Stimulated activated naive CD8-positive, alpha-beta T cell treated with anti-CD3 and anti-CD28 coated beads, Interleukin-15, amount 100 ng/mL, for 72 hours (primary cell): ENCODE measurements around the gene HSPBP1.
"Not testable (repeated sequence)": the region's sequence is repeated elsewhere in the genome, so short reads cannot be mapped to it uniquely, and the experiment has no call there.

ENCODE experiments used
- ATAC-seq: fragments of 150-1000 bp; cut with Tn5 transposase; 2 replicates; pipeline ENCODE4 v1.10.0; 2021; ENCODE audit warnings: mild to moderate bottlenecking, moderate library complexity
- DNase-seq, 2 donors: peaks; one replicate each; pipeline ENCODE4 v3.0.0; 2021 to 2022
- H3K27ac Mint-ChIP-seq, 2 donors: one replicate each; pipeline ENCODE4 v1.8.0; 2022; ENCODE audit warnings: mild to moderate bottlenecking in 2 of 2, mixed read lengths in 2 of 2, moderate library complexity in 2 of 2
- H3K27me3 Mint-ChIP-seq: one replicate; pipeline ENCODE4 v1.8.0; 2022; ENCODE audit warnings: mixed read lengths
- H3K4me1 Mint-ChIP-seq: one replicate; pipeline ENCODE4 v1.8.0; 2022; ENCODE audit warnings: mild to moderate bottlenecking, mixed read lengths
- H3K4me3 Mint-ChIP-seq, 2 donors: one replicate each; pipeline ENCODE4 v1.8.0; 2022; ENCODE audit warnings: mild to moderate bottlenecking in 2 of 2, mixed read lengths in 2 of 2, moderate library complexity in 1 of 2
- H3K9me3 Mint-ChIP-seq, 2 donors: one replicate each; pipeline ENCODE4 v1.8.0; 2022; ENCODE audit warnings: mixed read lengths in 2 of 2

Gene HSPBP1

DNA sequence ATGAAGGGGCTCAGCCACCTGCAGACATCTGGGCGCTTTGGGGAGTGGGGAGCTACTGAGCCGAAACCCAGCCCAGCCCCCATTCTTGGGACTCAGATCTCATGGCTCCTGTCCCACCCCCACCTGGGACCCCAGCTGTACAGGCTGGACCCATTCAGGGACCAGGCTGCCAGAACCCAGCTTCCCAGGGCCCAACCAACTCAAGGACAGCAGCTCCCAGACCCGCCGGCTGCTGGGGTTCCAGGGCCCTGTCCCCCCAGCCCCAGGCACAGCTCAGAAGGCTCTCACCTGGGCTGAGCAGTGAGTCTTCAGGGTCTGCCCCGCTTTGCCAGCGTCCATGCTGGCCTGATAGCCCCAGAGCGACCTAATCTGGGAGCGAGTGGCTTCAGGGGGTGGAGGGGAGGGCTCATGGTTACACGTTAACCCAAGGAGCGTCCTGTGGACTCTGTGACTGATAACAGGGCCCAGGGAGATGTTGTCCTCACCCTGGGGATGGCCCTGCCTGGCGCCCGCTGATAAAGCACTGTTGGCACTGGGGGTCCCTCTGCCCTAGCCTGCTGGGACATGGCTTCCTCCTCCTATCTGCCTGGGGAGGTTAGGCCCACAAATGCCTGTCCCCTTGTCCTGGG, 51.4 kb downstream of the HSPBP1 start, which contains the start of gene TMEM86B:
TSS of gene TMEM86B (minus strand) at position 361 of the 629 bp plus-strand sequence. CDS start at position 339, 22 bp downstream.
- H3K9me3 Mint-ChIP-seq = no peaks in the 10 kb centered on the region
- H3K27ac Mint-ChIP-seq = peak within 1 kb of the TSS; percentile 33 to 74
- no peaks in the 10 kb centered on the region for H3K27me3 Mint-ChIP-seq
- peak within 1 kb of the TSS in 1 of 2 donors; percentile 24 for H3K4me3 Mint-ChIP-seq
- DNase-seq (no peak), ATAC-seq (no peak)
- H3K4me1 Mint-ChIP-seq = peaks cover 10% of the 10 kb centered on the region

DNA sequence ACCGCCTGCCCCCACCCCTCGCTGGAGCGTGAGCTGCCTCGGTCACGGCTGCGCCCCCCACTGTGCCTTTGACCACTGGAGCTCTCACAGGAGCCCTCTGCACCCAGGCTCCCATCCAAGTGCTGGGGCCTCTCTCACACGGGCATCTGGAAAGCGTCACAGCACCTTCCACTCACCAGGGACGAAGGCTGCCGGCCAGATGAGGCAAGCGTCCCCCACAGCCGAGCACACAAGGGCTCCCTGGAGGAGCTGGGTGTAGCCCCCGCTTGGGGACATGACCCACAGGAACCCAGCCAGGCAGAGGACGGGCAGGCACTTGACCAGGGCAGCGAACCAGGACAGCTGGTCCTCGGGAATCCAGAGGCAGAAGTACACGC, 51.9 kb downstream of the HSPBP1 start:
- peak overlapping the region; percentile 33 to 74 for H3K27ac Mint-ChIP-seq
- DNase-seq = no peak
- no peaks in the 10 kb centered on the region for H3K9me3 Mint-ChIP-seq
- ATAC-seq = no peak
- H3K4me3 Mint-ChIP-seq = no peak overlapping the region
- no peaks in the 10 kb centered on the region for H3K27me3 Mint-ChIP-seq
- H3K4me1 Mint-ChIP-seq = peaks cover 10% of the 10 kb centered on the region

- Mint-ChIP-seq H3K27me3 (no peaks in the 10 kb centered on the region), H3K4me1 (peaks cover 10% of the 10 kb centered on the region), H3K9me3 (no peaks in the 10 kb centered on the region), H3K27ac (peak overlapping the region in 1 of 2 donors; percentile 74), H3K4me3 (no peak overlapping the region)
- peak; percentile 22 for ATAC-seq
- DNase-seq = no peak
Measured at GRCh38 chr19:55227241-55228014, 52.5 kb downstream of the HSPBP1 start.

- Mint-ChIP-seq H3K27me3 (no peaks in the 10 kb centered on the region), H3K4me1 (peaks cover 10% of the 10 kb centered on the region), H3K27ac (no peak overlapping the region), H3K4me3 (no peak overlapping the region), H3K9me3 (no peaks in the 10 kb centered on the region)
- ATAC-seq (no peak), DNase-seq (no peak)
Measured at GRCh38 chr19:55226788-55227187, 53.1 kb downstream of the HSPBP1 start.

GRCh38 chr19:55226273-55226672, 53.6 kb downstream of the HSPBP1 start:
- no peak for ATAC-seq
- no peak for DNase-seq
- H3K4me1 Mint-ChIP-seq = peaks cover 10% of the 10 kb centered on the region
- peaks cover 1 to 3% of the 10 kb centered on the region in 2 donors for H3K9me3 Mint-ChIP-seq
- H3K27me3 Mint-ChIP-seq = no peaks in the 10 kb centered on the region
- H3K27ac Mint-ChIP-seq = no peak overlapping the region
- H3K4me3 Mint-ChIP-seq = no peak overlapping the region

GRCh38 chr19:55225415-55225958, 54.4 kb downstream of the HSPBP1 start:
- Mint-ChIP-seq H3K27me3 (no peaks in the 10 kb centered on the region), H3K9me3 (peaks cover 6 to 9% of the 10 kb centered on the region in 2 donors), H3K4me1 (peaks cover 10% of the 10 kb centered on the region), H3K4me3 (no peak overlapping the region), H3K27ac (peak overlapping the region in 1 of 2 donors; percentile 77)
- ATAC-seq (no peak), DNase-seq (no peak)

DNA sequence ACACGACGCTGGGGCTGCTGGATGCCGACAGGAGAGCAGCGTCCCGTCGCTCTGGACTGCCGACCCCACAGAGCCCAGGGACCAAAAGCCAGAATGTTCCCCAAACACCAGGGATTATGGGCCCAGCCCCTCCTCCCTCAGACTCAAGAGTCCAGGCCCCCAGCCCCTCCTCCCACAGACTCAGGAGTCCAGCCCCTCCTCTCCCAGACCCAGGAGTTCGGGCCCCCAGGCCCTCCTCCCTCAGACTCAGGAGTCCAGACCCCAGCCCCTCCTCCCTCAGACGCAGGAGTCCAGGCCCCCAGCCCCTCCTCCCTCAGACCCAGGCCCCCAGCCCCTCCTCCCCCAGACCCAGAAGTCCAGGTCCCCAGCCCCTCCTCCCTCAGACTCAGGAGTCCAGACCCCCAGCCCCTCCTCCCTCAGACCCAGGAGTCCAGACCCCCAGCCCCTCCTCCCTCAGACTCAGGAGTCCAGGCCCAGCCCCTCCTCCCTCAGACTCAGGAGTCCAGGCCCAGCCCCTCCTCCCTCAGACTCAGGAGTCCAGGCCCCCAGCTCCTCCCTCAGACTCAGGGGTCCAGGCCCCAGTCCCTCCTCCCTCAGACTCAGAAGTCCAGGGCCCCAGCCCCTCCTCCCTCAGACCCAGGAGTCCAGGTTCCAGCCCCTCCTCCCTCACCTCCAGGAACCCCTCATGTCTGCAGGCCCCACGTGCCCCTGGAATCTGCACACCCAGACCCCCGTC, 55.1 kb downstream of the HSPBP1 start:
- H3K4me1 Mint-ChIP-seq = peaks cover 10% of the 10 kb centered on the region

GRCh38 chr19:55224038-55224665, 55.8 kb downstream of the HSPBP1 start:
- H3K27ac Mint-ChIP-seq = peak overlapping the region in 1 of 2 donors; percentile 95
- no peak overlapping the region for H3K4me3 Mint-ChIP-seq

More for the DNA sequence above, 55.1 kb downstream of the HSPBP1 start:
- DNase-seq, H3K27me3 Mint-ChIP-seq, H3K4me3 Mint-ChIP-seq, ATAC-seq: not testable (repeated sequence)
- peaks cover 6 to 15% of the 10 kb centered on the region in 2 donors for H3K9me3 Mint-ChIP-seq
- H3K27ac Mint-ChIP-seq = peak overlapping the region in 1 of 2 donors; percentile 77

GRCh38 chr19:55223291-55224037, 56.4 kb downstream of the HSPBP1 start:
- H3K4me1 Mint-ChIP-seq = peaks cover 10% of the 10 kb centered on the region
- H3K4me3 Mint-ChIP-seq = no peak overlapping the region
- ATAC-seq = peak; percentile 29
- no peaks in the 10 kb centered on the region for H3K27me3 Mint-ChIP-seq
- peak overlapping the region in 1 of 2 donors; percentile 61 for H3K27ac Mint-ChIP-seq
- H3K9me3 Mint-ChIP-seq = peaks cover 6 to 15% of the 10 kb centered on the region in 2 donors
- no peak for DNase-seq

More at GRCh38 chr19:55224038-55224665, 55.8 kb downstream of the HSPBP1 start:
- no peak for DNase-seq
- Mint-ChIP-seq H3K27me3 (no peaks in the 10 kb centered on the region), H3K4me1 (peaks cover 10% of the 10 kb centered on the region), H3K9me3 (peaks cover 6 to 15% of the 10 kb centered on the region in 2 donors)
- no peak for ATAC-seq

DNA sequence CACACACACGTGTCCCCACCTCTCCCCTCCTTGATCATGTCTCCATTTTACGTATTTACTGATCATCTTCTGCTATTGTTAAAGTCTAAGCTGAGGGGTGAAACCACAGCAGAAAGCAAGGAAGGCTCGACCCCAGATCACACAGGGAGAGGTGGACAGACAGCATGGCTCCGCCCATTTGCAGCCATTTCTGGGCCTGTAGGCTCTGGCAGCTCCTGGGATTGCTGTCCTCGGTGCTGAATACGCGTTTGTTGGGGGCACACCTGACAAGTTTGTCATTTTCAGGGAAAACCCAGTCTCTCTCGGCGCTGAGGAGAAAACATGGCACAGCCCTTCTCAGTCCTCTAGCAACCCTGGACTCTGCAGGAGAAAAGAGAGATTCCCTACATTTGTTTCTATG, 59.4 kb downstream of the HSPBP1 start:
- H3K27ac Mint-ChIP-seq = peak overlapping the region in 1 of 2 donors; percentile 27
- ATAC-seq (no peak), DNase-seq (no peak)
- peaks cover 23% of the 10 kb centered on the region for H3K4me1 Mint-ChIP-seq
- H3K27me3 Mint-ChIP-seq = peaks cover 18% of the 10 kb centered on the region
- peaks cover 10 to 20% of the 10 kb centered on the region in 2 donors for H3K9me3 Mint-ChIP-seq
- H3K4me3 Mint-ChIP-seq = no peak overlapping the region

DNA sequence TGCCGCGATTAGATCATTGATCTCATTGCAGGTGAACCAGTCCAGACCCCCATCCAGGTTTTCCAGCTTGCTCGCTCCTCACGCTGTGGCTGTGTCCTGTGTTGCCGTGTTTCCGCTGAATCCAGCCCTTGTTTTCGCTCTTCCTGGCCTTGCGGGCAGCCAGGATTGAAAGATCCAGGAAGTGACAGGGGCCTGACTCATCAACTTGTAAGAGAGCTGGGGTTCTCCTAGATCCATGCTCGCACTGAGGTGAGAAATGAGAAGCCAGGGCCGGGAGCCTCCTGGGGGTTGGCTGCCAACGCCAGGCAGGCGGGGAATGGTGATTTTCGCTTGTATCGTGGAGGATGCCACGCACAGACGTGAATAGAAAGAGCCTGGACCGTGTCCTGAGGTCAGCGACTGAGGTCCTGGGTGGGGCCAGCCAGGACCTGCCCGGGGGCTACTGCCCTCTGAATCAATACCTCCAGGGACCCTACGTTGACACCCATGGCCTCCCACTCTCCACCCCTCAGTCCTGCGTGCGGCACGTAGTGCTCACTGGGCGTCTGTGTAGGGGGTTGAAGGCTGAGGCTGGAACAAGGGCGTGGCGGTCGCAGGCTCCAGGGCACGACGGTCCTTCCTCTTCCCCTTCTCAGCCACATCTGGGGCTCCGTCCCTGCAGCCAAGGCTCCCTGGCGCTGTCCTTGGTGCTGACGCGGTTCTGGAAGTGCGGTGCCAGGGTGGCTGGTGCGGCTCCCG, 63.3 kb downstream of the HSPBP1 start:
- Mint-ChIP-seq H3K9me3 (peaks cover 31 to 50% of the 10 kb centered on the region in 2 donors), H3K27me3 (peaks cover 49% of the 10 kb centered on the region), H3K4me1 (peaks cover 19% of the 10 kb centered on the region), H3K27ac (peak overlapping the region; percentile 79 to 97), H3K4me3 (peak overlapping the region; percentile 78 to 91)
- ATAC-seq (peak; percentile 89), DNase-seq (peak; percentile 61 to 84)

DNA sequence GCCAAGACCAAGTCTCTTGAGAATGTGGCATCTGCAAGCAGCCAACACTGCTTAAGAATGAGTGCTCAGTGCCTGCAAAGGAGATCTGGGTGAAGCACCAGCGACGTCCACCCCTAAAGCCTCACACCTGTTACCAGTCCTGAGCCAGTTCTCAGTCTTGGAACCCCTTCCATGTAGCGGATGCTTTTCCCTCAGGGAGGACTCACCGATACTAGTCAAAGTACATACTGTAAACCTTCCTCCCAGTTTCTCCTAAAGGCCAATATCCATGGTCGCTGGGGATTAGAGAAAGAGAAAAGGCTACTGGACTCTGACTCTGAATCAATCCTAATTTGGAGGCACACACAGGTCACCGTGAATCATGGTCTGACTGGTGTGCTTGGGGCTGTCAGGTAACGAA, 66.4 kb downstream of the HSPBP1 start:
- peak overlapping the region in 1 of 2 donors; percentile 83 for H3K27ac Mint-ChIP-seq
- DNase-seq (no peak), ATAC-seq (no peak)
- no peak overlapping the region for H3K4me3 Mint-ChIP-seq
- H3K4me1 Mint-ChIP-seq = peaks cover 19% of the 10 kb centered on the region
- peaks cover 24 to 34% of the 10 kb centered on the region in 2 donors for H3K9me3 Mint-ChIP-seq
- peaks cover 73% of the 10 kb centered on the region for H3K27me3 Mint-ChIP-seq

DNA sequence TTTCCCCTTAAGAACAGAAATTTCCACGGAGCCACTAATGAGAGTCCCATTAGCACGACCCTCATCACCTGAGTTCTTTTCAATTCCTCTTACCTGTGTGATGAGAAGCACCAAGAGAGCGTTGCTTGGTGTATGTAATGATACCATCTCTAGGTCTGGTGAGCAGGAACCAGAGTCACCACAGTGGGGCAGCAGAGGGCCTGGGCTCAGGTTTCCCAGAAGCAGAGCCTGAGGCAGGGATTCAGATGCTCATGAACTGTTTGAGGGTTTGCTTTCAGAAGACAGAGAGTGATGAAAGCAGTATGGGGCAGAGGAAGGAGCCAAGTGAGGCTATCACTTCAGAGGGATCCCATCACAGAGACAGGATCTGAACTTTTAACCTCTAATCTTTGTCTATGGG, 67.5 kb downstream of the HSPBP1 start:
- no peak overlapping the region for H3K27ac Mint-ChIP-seq
- H3K9me3 Mint-ChIP-seq = peaks cover 24 to 34% of the 10 kb centered on the region in 2 donors
- H3K4me3 Mint-ChIP-seq = no peak overlapping the region
- peaks cover 74% of the 10 kb centered on the region for H3K27me3 Mint-ChIP-seq
- ATAC-seq = no peak
- DNase-seq = peak; percentile 30 to 43
- H3K4me1 Mint-ChIP-seq = peaks cover 19% of the 10 kb centered on the region
